IgD-negative memory B cell (primary cell): ENCODE data around the gene NOS2. TPM values are rescaled to one million over a fixed set of nuclear protein-coding genes. Genes with fewer than 3 reads are reported as not detected.
"Not testable (repeated sequence)": the region's sequence is repeated elsewhere in the genome, so short reads cannot be mapped to it uniquely, and the experiment has no call there.

Experiments used
- H3K27ac Mint-ChIP-seq, 3 donors: one replicate each; pipeline ENCODE4 v1.8.0; 2020 to 2022; ENCODE audit warnings: mild to moderate bottlenecking in 3 of 3, mixed read lengths in 3 of 3, moderate library complexity in 1 of 3
- H3K27me3 Mint-ChIP-seq: one replicate; pipeline ENCODE4 v1.8.0; 2021; ENCODE audit warnings: mixed read lengths
- H3K36me3 Mint-ChIP-seq: one replicate; pipeline ENCODE4 v1.8.0; 2020; ENCODE audit warnings: mild to moderate bottlenecking, mixed read lengths
- H3K4me1 Mint-ChIP-seq, 3 donors: one replicate each; pipeline ENCODE4 v1.8.0; 2020 to 2022; ENCODE audit warnings: mixed read lengths in 3 of 3, mild to moderate bottlenecking in 1 of 3
- H3K4me3 Mint-ChIP-seq, 4 donors: one replicate each; pipeline ENCODE4 v1.8.0; 2020 to 2022; ENCODE audit warnings: mild to moderate bottlenecking in 4 of 4, mixed read lengths in 4 of 4, moderate library complexity in 3 of 4
- H3K9me3 Mint-ChIP-seq, 3 donors: one replicate each; pipeline ENCODE4 v1.8.0; 2020 to 2021; ENCODE audit warnings: mixed read lengths in 3 of 3, mild to moderate bottlenecking in 1 of 3
- polyA plus RNA-seq: library from polyadenylated mRNA; unstranded; fragments of 300-500 nt; fragmentation: Illumina TruSeq; gene quantifications from one replicate; pipeline ENCODE4 v1.2.3, GENCODE V29; 2021

Gene NOS2
- polyA plus RNA-seq, 1 donor from 2014 or later, result 0.21 TPM

DNA sequence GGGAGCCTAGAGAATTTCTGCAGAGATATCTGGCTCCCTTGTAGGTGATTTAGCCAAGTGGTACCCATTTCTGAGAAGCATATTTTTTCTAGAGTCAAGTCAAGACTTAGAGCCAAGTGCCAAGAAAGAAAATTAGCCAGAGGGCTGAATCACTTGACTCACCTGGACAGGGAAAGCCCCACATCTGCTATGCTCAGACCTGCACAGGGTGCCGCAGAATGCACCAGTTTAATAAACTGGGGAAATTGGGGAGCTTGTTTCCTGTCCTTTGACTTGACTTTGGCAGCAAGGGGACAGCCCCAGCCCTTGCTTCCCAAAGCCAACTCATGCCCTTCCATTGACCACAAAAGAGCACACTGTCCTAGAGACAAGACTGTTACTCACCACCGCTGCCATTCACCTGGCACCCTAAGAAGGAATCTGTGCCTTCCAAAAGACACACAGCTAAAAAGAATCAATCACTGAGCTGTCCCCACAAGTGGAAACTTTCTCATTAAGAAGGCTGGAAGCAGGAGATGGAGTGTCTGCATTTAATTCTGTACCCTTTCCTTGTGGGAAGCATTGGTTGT, 28.9 kb upstream of the NOS2 start:
- H3K4me3 Mint-ChIP-seq, H3K36me3 Mint-ChIP-seq, H3K27ac Mint-ChIP-seq, H3K27me3 Mint-ChIP-seq, H3K9me3 Mint-ChIP-seq, H3K4me1 Mint-ChIP-seq: not testable (repeated sequence)

DNA sequence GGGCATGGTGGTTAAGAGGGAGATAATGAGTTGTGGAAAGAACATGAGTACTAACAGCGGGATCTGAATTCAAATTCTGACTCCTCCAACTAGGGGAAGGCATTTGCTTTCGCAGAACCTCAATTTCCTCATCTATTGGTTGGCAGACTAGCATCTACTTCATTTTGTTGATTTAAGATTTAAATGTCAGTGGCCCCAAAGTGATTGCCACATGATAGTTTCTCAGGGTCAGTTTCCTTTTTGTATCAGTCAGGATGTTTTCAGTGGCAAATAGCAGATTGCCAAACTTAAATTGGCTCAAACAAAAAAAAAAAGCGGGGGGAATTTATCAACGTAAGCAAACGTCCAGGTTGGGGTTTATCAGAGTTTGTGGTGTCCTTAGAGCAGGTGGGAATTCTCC, 25.1 kb upstream of the NOS2 start:
- H3K27ac Mint-ChIP-seq, result no peak overlapping the region
- peaks cover 8% of the 10 kb centered on the region for H3K27me3 Mint-ChIP-seq
- peaks cover 4 to 17% (median 17%) of the 10 kb centered on the region in 3 donors for H3K9me3 Mint-ChIP-seq
- no peaks in the 10 kb centered on the region for H3K4me1 Mint-ChIP-seq
- H3K36me3 Mint-ChIP-seq, result peaks cover 1% of the 10 kb centered on the region
- no peak overlapping the region for H3K4me3 Mint-ChIP-seq

DNA sequence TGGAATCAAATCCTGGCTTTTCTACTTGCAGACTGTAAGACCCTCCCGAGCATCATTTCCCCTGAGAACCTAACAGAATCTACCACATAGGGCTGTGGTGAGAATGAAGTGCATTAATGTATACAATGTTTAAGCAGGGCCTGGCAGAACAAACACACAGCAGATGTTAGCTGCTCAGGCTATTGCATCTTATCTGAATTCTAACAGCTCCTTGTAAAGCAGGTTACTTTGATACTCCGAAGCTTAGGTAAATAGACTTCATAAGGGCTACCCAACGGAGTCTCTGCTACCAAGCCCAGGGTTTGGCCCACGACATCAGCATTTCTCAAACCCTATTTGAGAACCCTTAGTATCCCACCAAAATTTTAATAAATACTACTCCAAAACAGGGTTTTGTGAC, 24.4 kb upstream of the NOS2 start:
- Mint-ChIP-seq H3K4me1 (no peaks in the 10 kb centered on the region), H3K27ac (no peak overlapping the region), H3K36me3 (peaks cover 1% of the 10 kb centered on the region), H3K4me3 (no peak overlapping the region), H3K27me3 (peaks cover 8% of the 10 kb centered on the region), H3K9me3 (peaks cover 4 to 17% (median 17%) of the 10 kb centered on the region in 3 donors)

DNA sequence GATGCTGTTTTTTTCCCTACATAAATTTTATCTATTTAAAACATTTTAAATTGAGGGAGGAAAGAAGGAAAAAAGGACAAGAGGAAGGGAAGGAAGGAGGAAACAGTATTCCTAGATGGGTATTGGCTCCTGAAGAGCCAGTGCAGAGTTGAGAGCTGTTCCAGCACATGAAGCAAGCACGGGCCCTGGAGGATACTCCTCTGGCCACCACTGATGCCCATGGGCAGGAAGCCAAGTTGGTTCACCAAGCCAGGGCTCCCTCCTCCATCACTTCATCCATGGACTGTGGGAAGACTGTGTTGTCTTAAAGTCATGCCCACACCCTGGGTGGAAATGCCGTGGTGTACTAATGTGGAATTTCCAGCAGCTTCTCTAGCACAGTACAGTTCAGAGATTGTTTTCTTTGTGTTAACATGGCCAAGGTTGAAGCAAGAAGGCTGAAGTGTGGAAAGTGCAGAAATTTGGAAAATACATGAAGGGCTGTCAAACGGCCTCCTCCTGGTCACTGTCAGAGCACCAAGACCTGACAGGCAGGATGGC, 23.9 kb upstream of the NOS2 start:
- peaks cover 1% of the 10 kb centered on the region for H3K36me3 Mint-ChIP-seq
- peaks cover 8% of the 10 kb centered on the region for H3K27me3 Mint-ChIP-seq
- peaks cover 4 to 17% (median 17%) of the 10 kb centered on the region in 3 donors for H3K9me3 Mint-ChIP-seq
- no peaks in the 10 kb centered on the region for H3K4me1 Mint-ChIP-seq
- H3K4me3 Mint-ChIP-seq, result no peak overlapping the region
- no peak overlapping the region for H3K27ac Mint-ChIP-seq

DNA sequence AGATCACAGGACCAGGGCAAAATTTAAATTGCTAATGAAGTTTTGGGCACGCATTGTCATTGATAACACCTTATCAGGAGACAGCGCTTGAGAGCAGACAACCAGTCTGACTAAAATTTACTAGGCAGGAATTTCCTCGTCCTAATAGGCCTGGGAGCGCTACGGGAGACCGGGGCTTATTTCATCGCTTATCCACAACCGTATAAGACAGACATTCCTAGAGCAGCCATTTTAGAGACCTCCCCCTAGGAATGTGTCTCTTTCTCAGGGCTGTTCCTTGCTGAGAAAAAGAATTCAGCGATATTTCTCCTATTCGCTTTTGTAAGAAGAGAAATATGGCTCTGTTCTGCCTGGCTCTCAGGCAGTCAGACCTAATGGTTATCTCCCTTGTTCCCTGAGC, 21.8 kb upstream of the NOS2 start:
- not testable (repeated sequence) for H3K27ac Mint-ChIP-seq, H3K36me3 Mint-ChIP-seq, H3K4me3 Mint-ChIP-seq, H3K4me1 Mint-ChIP-seq, H3K27me3 Mint-ChIP-seq
- peaks cover 4 to 18% (median 17%) of the 10 kb centered on the region in 3 donors for H3K9me3 Mint-ChIP-seq

DNA sequence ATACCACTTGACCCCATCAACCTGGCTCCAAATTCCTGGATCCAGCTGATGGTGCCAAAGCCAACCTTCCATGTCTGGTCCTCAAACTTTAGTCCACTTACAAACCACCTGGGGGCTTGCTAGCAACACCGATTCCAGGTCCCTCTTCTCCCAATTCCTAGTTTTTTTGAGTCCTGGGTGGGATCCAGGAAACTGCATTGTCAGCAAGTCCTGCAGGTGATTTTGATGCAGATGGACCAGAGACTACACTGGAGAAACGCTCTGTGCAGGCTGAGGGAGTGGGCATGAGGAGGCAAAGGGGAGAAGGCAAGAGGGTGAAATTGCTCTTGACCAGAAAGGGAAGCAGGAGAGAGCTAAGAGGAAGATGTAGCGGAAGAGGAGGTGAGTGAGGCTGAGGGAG, 21.0 kb upstream of the NOS2 start:
- Mint-ChIP-seq H3K4me1 (no peaks in the 10 kb centered on the region), H3K9me3 (peaks cover 4 to 17% (median 16%) of the 10 kb centered on the region in 3 donors), H3K4me3 (no peak overlapping the region), H3K27ac (peak overlapping the region in 1 of 3 donors; percentile 6), H3K36me3 (peaks cover 6% of the 10 kb centered on the region), H3K27me3 (peaks cover 2% of the 10 kb centered on the region)

DNA sequence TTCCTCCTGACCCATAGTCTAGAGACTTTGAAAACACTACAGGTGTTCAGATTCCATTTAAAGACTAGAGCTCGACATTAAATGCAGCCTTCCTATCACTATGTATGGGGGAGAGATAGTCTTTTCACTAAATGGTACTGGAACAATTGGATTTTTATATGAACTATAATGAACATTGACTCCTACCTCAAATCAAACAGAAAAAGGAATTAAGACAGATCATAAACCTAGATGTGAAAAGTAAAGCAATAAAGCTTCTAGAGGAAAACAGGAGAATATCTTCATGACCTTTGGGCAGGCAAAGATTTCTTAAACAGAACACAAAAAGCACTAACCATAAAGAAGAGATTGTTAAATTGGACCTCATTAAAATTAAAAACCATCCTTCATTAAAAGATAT, 18.8 kb upstream of the NOS2 start:
- H3K27me3 Mint-ChIP-seq, result no peaks in the 10 kb centered on the region
- H3K27ac Mint-ChIP-seq, result no peak overlapping the region
- H3K36me3 Mint-ChIP-seq, result peaks cover 6% of the 10 kb centered on the region
- H3K9me3 Mint-ChIP-seq, result peaks cover 4 to 18% (median 17%) of the 10 kb centered on the region in 3 donors
- no peaks in the 10 kb centered on the region for H3K4me1 Mint-ChIP-seq
- no peak overlapping the region for H3K4me3 Mint-ChIP-seq

DNA sequence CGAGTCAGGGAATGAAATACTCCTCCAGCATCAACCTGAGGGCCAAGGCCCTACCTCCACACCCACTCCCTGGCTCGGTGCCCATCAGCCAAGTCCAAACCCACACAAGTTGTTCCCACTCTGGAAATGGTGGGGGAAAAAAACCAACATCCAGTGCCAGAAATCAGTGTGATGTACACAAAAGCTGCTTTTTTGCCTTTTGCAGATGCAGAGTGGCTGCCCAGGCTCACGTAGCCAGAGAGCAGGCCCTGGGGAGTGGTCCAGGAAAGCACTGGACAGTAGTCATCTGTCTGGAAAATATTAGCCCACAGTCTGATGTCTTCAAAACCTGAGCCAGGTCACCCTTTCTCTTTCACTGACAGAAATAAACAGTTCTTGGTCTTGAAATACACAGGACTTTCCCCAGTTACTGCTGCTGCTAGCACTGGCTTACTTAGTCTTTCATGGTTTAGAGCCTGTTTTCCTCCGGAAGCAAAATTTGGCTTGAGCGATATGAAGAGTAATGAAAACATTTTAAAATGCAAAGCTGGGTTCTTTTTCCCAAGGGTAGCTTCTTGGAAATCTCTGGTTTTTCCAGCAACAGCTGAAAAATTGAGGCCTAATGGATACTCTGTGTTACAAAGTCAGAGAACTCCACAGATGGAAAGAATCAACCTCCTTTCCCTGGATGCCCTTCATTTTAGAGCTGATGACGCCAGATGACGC, 18.2 kb upstream of the NOS2 start:
- Mint-ChIP-seq H3K36me3 (peaks cover 6% of the 10 kb centered on the region), H3K4me1 (no peaks in the 10 kb centered on the region), H3K4me3 (no peak overlapping the region), H3K27me3 (no peaks in the 10 kb centered on the region), H3K27ac (no peak overlapping the region), H3K9me3 (peaks cover 4 to 17% (median 16%) of the 10 kb centered on the region in 3 donors)

DNA sequence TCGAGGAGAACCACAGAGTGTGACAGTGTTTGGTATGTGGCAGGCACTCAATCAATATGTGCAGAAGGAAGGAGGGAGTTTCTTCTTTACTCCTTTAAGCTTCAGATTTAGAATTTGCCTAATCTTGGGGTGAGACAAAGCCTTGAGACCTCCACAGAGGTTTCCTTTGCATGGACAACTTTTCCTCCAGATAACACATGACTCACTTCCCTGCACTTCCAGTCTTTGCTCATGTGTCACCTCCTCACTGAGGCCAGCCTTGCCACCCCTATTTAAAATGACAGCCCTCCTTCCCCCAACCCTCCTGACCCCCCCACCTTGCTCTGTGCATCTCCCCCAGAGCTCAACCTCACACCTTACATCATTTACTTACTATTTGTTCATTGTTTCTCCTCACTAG, 17.4 kb upstream of the NOS2 start:
- Mint-ChIP-seq H3K27me3 (no peaks in the 10 kb centered on the region), H3K9me3 (peaks cover 4 to 17% (median 15%) of the 10 kb centered on the region in 3 donors), H3K27ac (no peak overlapping the region), H3K36me3 (peaks cover 6% of the 10 kb centered on the region), H3K4me1 (no peaks in the 10 kb centered on the region), H3K4me3 (no peak overlapping the region)

DNA sequence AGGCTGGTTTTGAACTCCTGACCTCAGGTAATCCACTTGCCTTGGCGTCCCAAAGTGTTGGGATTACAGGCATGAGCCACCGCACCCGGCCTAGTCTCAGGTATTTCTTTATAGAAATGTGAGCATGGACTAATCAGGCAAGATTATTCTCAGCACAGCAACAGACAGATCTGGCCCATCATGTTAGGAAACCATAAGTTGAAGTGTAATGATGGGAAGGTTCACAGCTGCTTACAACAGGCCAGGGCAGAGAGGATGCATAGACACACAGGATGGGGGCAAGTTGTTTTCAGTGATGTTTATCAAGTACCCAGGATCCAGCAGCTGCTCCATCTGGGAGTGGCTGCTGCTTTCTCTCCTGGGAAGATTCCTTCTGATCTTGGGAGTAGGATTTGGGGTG, 16.6 kb upstream of the NOS2 start:
- no peaks in the 10 kb centered on the region for H3K4me1 Mint-ChIP-seq
- H3K27me3 Mint-ChIP-seq, result no peaks in the 10 kb centered on the region
- no peak overlapping the region for H3K4me3 Mint-ChIP-seq
- H3K9me3 Mint-ChIP-seq, result peaks cover 2 to 11% (median 10%) of the 10 kb centered on the region in 3 donors
- H3K27ac Mint-ChIP-seq, result no peak overlapping the region
- peaks cover 6% of the 10 kb centered on the region for H3K36me3 Mint-ChIP-seq

DNA sequence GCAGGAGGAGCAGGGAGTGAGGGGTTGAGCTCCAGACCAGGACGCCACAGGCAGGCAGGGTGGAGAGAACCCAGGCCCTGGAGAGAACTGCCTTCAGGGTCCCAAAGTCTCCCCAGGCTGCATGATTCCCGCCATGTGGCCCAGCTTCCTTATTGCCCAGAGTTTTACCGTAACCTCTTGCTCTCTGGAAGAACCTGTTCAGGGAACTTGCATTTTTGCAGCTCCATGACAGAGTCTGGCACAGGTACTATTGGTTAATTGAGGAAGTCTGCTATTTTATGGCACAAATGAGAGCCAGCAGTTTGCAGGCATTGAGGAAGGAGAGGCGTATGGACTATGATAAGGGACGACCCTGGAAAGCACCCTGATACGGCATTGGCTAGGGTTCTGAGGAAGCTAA, 11.6 kb upstream of the NOS2 start:
- Mint-ChIP-seq H3K36me3 (peaks cover 1% of the 10 kb centered on the region), H3K4me3 (no peak overlapping the region), H3K27me3 (no peaks in the 10 kb centered on the region), H3K27ac (no peak overlapping the region), H3K9me3 (peaks cover 0 to 2% (median 0%) of the 10 kb centered on the region in 3 donors), H3K4me1 (peaks cover 17 to 21% (median 19%) of the 10 kb centered on the region in 3 donors)

DNA sequence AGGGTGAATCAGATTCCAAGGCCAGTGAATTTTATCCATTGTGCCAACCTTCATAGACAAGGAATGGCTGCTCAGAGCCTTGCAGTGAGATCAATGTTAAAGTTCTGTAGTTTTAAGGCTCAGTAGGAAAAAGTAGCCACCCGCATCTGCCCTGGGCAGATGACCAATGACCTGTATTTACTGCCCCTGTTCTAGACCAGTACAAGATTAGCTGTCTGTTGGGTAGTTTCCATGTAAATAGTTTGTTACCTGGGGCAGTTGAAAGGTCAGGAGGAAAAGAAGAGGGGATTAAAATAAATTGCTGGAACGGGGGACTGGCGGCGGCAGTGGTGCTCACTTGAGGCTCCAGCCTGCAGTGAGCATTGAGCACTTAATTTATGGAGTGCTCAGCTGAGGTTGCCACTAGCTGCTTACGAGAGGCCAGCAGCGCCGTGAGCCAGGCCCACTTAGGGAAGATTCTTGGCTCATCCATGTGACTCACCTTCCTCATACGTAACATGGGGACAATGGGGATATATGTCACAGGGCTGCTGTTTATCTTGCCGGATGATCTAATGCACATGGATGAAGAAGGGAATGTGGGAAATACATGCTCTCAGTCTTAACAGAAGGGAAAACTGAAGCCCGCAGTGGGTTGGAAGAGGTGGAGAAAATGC, 10.7 kb upstream of the NOS2 start:
- H3K36me3 Mint-ChIP-seq, result peaks cover 1% of the 10 kb centered on the region
- H3K4me3 Mint-ChIP-seq, result peak overlapping the region in 1 of 4 donors; percentile 73
- peaks cover 21 to 24% (median 23%) of the 10 kb centered on the region in 3 donors for H3K4me1 Mint-ChIP-seq
- no peaks in the 10 kb centered on the region for H3K27me3 Mint-ChIP-seq
- no peak overlapping the region for H3K27ac Mint-ChIP-seq
- peaks cover 0 to 2% (median 0%) of the 10 kb centered on the region in 3 donors for H3K9me3 Mint-ChIP-seq

DNA sequence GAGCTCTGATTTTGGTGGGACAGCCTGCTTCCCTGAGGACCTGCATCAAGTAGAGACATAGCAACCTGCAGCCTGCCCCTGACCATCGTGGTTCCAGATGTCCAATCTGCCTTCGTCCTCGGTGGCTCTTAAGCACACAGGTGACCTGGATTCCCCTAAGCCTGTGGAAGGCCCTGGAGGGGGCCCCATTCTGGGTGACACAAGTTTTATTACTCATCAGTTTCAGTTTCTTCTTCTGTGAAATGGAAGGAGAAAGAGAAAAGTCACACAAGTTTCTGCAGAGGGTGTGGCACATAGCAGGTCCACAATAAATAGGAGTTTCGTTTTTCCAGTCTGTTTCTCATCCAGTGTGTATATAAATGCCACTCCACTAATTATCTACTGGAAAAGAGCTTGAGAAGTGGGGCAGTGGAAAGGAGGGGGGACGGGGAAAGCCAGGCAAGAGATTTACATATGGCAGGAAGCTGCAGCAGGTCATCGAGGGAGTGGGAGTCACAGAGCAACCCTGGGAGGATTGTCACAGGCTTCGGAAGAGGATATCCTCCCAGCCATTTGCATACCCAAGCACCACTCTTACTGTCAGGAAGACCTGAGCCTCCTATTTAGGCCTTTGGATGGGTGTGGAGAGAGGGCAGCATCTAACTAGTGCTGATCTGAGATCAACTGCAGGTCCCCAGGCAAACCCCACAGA, 10.0 kb upstream of the NOS2 start:
- H3K27ac Mint-ChIP-seq, result peak overlapping the region in 1 of 3 donors; percentile 39
- peak overlapping the region in 2 of 4 donors; percentile 24 to 29 for H3K4me3 Mint-ChIP-seq
- peaks cover 0 to 2% (median 0%) of the 10 kb centered on the region in 3 donors for H3K9me3 Mint-ChIP-seq
- H3K36me3 Mint-ChIP-seq, result peaks cover 1% of the 10 kb centered on the region
- H3K4me1 Mint-ChIP-seq, result peaks cover 26 to 31% (median 30%) of the 10 kb centered on the region in 3 donors
- H3K27me3 Mint-ChIP-seq, result no peaks in the 10 kb centered on the region

DNA sequence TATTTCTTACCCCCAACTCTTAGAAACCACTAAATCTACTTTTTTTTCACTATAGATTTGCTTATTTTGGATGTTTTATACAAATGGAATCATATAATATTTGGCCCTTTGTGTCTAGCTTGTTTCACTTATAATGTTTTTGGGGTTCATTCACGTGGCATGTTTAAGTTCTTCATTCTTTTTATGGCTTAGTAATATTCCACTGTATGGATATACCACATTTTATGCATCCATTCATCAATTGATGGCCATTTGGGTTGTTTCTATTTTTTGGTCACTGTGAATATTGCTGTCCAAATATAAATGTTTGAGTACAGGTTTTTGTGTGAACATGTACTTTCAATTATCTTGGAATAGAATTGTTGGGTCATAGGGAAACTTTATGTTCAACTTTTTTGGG, 9.2 kb upstream of the NOS2 start:
- Mint-ChIP-seq H3K36me3 (peaks cover 1% of the 10 kb centered on the region), H3K27me3 (no peaks in the 10 kb centered on the region), H3K27ac (peak overlapping the region in 1 of 3 donors; percentile 93), H3K4me3 (peak overlapping the region in 1 of 4 donors; percentile 32), H3K4me1 (peaks cover 28 to 33% (median 32%) of the 10 kb centered on the region in 3 donors), H3K9me3 (peaks cover 0 to 2% (median 0%) of the 10 kb centered on the region in 3 donors)

DNA sequence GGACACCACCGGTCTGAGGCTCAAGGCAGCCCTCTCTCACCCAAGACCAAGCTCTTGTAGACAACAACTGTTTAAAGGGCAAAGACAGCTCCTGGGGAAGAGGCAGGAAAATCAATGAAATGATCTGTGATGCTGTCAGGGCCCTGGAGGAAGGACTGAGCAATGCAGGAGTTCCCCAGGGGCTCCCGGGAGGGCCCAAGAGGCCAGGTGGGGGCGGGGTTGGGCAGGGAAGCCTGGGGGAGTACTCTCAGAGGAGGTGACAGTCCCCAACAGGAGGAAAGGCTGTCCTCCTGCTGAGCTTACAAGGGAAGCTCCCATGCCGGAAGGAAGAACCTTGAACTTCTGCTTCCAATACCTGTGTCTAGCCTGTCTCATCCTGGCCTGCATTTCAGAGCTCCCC, 8.3 kb upstream of the NOS2 start:
- Mint-ChIP-seq H3K36me3 (peaks cover 1% of the 10 kb centered on the region), H3K4me3 (peak overlapping the region in 2 of 4 donors; percentile 69 to 84), H3K4me1 (peaks cover 28 to 33% (median 32%) of the 10 kb centered on the region in 3 donors), H3K27me3 (no peaks in the 10 kb centered on the region), H3K9me3 (no peaks in the 10 kb centered on the region), H3K27ac (peak overlapping the region in 1 of 3 donors; percentile 93)
